CD4-positive, alpha-beta T cell (primary cell): ENCODE data around the gene STOX1. TPM values are rescaled to one million over a fixed set of nuclear protein-coding genes. Genes with fewer than 3 reads are reported as not detected.
"Not testable (repeated sequence)": the region's sequence is repeated elsewhere in the genome, so short reads cannot be mapped to it uniquely, and the experiment has no call there.

ENCODE experiments used
- ATAC-seq: fragments of 200-7000 bp; cut with Tn5 transposase; one replicate; pipeline ENCODE4 v1.10.0; 2022; ENCODE audit warnings: mild to moderate bottlenecking; ENCODE audit not compliant: poor library complexity
- CTCF ChIA-PET: fragments of 350-600 bp; sonication (Branson Sonifier 250); formaldehyde crosslinking; loops from one replicate; lab custom pipeline; 2021; ENCODE audit warnings: antibody characterized with exemption, inconsistent platforms; lab: Charles Lee
- POLR2A ChIA-PET: fragments of 350-600 bp; sonication (Branson Sonifier 250); formaldehyde crosslinking; loops from one replicate; lab custom pipeline; 2021; ENCODE audit warnings: antibody characterized with exemption, inconsistent platforms; lab: Charles Lee
- DNase-seq, 14 experiments: peaks; one replicate each; pipeline ENCODE4 v3.0.0-alpha.2; 2013 to 2020; ENCODE audit warnings: mixed read lengths in 2 of 14
- H3K27ac ChIP-seq, 2 donors: one replicate each; pipeline versions ENCODE4 v1.5.1 to v1.7.0; 2013; ENCODE audit warnings: low read length in 2 of 2, low read depth in 1 of 2, mild to moderate bottlenecking in 1 of 2
- H3K27me3 ChIP-seq, 2 experiments: 1 replicate in 1 of 2; 2 replicates in 1 of 2; pipeline versions ENCODE4 v1.6.1 to v1.7.0; 2013; ENCODE audit warnings: low read length in 2 of 2, control low read depth in 1 of 2, mild to moderate bottlenecking in 1 of 2, moderate library complexity in 1 of 2; ENCODE audit not compliant: insufficient read depth in 2 of 2, control insufficient read depth in 1 of 2
- H3K36me3 ChIP-seq: one replicate; pipeline ENCODE4 v1.6.1; 2013; ENCODE audit warnings: low read length, control low read depth; ENCODE audit not compliant: insufficient read depth
- H3K4me1 ChIP-seq: one replicate; pipeline ENCODE4 v1.6.1; 2013; ENCODE audit warnings: low read length, control low read depth; ENCODE audit not compliant: insufficient read depth
- H3K4me3 ChIP-seq: one replicate; pipeline ENCODE4 v1.5.1; 2013; ENCODE audit warnings: mild to moderate bottlenecking, low read length, moderate library complexity
- H3K9me3 ChIP-seq, 2 experiments: 1 replicate in 1 of 2; 2 replicates in 1 of 2; pipeline versions ENCODE4 v1.6.1 to v1.7.0; 2013; ENCODE audit warnings: low read length in 2 of 2, mild to moderate bottlenecking in 2 of 2, control low read depth in 1 of 2, moderate library complexity in 1 of 2; ENCODE audit not compliant: control insufficient read depth in 1 of 2, insufficient read depth in 1 of 2
- H3K27ac Mint-ChIP-seq: one replicate; pipeline ENCODE4 v1.8.0; 2020; ENCODE audit warnings: mixed read lengths
- H3K27me3 Mint-ChIP-seq: one replicate; pipeline ENCODE4 v1.8.0; 2021; ENCODE audit warnings: mixed read lengths
- H3K36me3 Mint-ChIP-seq: one replicate; pipeline ENCODE4 v1.8.0; 2021; ENCODE audit warnings: low read depth, mixed read lengths
- H3K4me1 Mint-ChIP-seq: one replicate; pipeline ENCODE4 v1.8.0; 2021; ENCODE audit warnings: low read depth, mixed read lengths
- H3K4me3 Mint-ChIP-seq: one replicate; pipeline ENCODE4 v1.8.0; 2020; ENCODE audit warnings: mild to moderate bottlenecking, mixed read lengths
- H3K9me3 Mint-ChIP-seq: one replicate; pipeline ENCODE4 v1.8.0; 2020; ENCODE audit warnings: mixed read lengths
- intact Hi-C, 2 experiments: fragments of 100-400 bp; cut with DNase I in 1 of 2; cut with micrococcal nuclease in 1 of 2; formaldehyde crosslinking; loops; one replicate each; pipeline versions ENCODE4 v1.15.1 to v1.9.0; 2023 to 2025; cut with DNase I, micrococcal nuclease
- total RNA-seq, 174 experiments: library from RNA in 2 of 174; stranded (reverse) in 2 of 174; gene quantifications; one replicate each; pipeline ENCODE4 v1.2.3 and lab custom pipeline; 2021 to 2026
- TF ChIP-seq, protein P1 (sequence below): fragments of 200-600 bp; IDR thresholded peaks from one replicate; pipeline ENCODE4 v1.8.0; 2022; ENCODE audit warnings: antibody characterized with exemption, mild to moderate bottlenecking

STOX1 gene
- total RNA-seq, 2 experiments from 2014 or later: 0.25 to 0.41 TPM

DNA sequence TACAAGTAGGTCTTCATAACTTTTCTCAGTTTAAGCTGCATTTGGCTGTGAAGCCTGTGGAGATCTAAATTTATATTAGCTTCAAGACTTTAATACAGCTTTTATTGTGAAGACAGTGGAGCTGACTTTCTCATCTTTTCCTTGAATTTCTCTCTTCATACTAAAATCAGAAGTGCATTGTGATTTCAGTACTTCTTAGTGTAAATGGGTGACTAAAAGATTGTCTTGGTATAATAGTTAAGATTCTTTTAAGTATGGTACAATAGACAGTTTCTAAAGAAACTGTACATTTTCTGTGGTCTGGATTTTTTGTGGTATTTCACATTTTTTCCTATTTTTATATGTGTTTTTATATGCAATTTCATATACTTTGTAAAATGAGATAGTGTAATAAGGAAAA is 107.7 kb downstream of the STOX1 start:
- POLR2A ChIA-PET: no interaction called here
- Histone ChIP-seq H3K4me3 (no peak overlapping the region), H3K27me3 (no peaks in the 10 kb centered on the region), H3K27ac (no peak overlapping the region), H3K4me1 (no peaks in the 10 kb centered on the region), H3K36me3 (peaks cover 72% of the 10 kb centered on the region), H3K9me3 (no peaks in the 10 kb centered on the region)
- Mint-ChIP-seq H3K9me3 (no peaks in the 10 kb centered on the region), H3K36me3 (peaks cover 80% of the 10 kb centered on the region), H3K27ac (no peak overlapping the region), H3K27me3 (no peaks in the 10 kb centered on the region), H3K4me3 (no peak overlapping the region), H3K4me1 (no peaks in the 10 kb centered on the region)
- CTCF ChIA-PET: no interaction called here
- ATAC-seq (no peak), DNase-seq (no peak)
- TF ChIP-seq, protein P1, sequence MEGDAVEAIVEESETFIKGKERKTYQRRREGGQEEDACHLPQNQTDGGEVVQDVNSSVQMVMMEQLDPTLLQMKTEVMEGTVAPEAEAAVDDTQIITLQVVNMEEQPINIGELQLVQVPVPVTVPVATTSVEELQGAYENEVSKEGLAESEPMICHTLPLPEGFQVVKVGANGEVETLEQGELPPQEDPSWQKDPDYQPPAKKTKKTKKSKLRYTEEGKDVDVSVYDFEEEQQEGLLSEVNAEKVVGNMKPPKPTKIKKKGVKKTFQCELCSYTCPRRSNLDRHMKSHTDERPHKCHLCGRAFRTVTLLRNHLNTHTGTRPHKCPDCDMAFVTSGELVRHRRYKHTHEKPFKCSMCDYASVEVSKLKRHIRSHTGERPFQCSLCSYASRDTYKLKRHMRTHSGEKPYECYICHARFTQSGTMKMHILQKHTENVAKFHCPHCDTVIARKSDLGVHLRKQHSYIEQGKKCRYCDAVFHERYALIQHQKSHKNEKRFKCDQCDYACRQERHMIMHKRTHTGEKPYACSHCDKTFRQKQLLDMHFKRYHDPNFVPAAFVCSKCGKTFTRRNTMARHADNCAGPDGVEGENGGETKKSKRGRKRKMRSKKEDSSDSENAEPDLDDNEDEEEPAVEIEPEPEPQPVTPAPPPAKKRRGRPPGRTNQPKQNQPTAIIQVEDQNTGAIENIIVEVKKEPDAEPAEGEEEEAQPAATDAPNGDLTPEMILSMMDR: no peak
- intact Hi-C loops: no loop called here

DNA sequence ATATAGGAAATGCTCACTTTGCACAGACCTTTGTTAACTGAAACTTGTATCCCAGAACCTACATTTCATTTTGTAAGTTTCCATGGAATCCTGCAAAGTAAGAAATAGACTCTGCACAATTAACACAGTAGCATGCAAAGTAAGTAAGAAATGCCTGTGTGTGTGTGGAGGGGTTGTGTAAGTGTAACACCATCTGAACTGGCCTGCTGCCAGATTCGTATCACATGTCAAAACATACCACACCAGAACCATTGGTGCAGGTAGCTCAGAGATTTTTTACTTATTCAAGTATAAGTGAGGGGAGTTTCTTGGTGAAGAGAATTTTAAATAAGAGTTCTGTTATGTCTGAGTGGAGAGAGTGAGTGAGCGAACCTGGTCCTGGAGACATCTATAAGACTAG is 110.8 kb downstream of the STOX1 start:
- TF ChIP-seq, protein P1: no peak
- peaks cover 76% of the 10 kb centered on the region for H3K36me3 ChIP-seq
- POLR2A ChIA-PET: no interaction called here
- Mint-ChIP-seq H3K27ac (no peak overlapping the region), H3K4me3 (no peak overlapping the region), H3K9me3 (no peaks in the 10 kb centered on the region), H3K4me1 (no peaks in the 10 kb centered on the region), H3K27me3 (no peaks in the 10 kb centered on the region), H3K36me3 (peaks cover 73% of the 10 kb centered on the region)
- no peak overlapping the region for H3K4me3 ChIP-seq
- no peak overlapping the region for H3K27ac ChIP-seq
- H3K4me1 ChIP-seq: no peaks in the 10 kb centered on the region
- H3K9me3 ChIP-seq: no peaks in the 10 kb centered on the region
- intact Hi-C loops: no loop called here
- no peak for ATAC-seq
- CTCF ChIA-PET: interaction anchor here (1.6 kb wide), 1 partner anchor 18 kb away, joined by 6 read pairs; the partner anchor contains the start of gene DDX21
- DNase-seq: no peak
- H3K27me3 ChIP-seq: no peaks in the 10 kb centered on the region

DNA sequence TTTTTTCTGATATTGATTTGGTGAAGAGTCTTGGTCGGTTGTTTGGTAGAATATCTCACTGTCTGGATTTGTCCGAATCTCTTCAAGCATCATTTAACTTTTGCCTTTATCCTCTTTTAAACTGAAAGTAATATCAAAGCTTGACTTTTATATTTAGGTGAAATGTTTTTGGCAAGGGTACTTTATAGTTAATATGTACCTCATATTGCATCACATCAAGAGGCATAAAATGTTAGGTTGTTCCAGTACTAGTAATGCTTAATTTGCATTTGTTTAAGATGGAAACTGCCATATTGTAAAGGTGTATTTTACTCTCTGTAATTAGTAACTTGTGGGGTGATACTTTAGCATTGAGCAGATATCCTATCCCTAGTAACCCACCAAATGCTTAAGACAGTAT is 111.6 kb downstream of the STOX1 start:
- Mint-ChIP-seq H3K4me1 (no peaks in the 10 kb centered on the region), H3K27ac (no peak overlapping the region), H3K27me3 (no peaks in the 10 kb centered on the region), H3K36me3 (peaks cover 76% of the 10 kb centered on the region), H3K4me3 (no peak overlapping the region), H3K9me3 (no peaks in the 10 kb centered on the region)
- Histone ChIP-seq H3K27me3 (no peaks in the 10 kb centered on the region), H3K4me1 (no peaks in the 10 kb centered on the region), H3K4me3 (no peak overlapping the region), H3K36me3 (peaks cover 80% of the 10 kb centered on the region), H3K27ac (no peak overlapping the region), H3K9me3 (no peaks in the 10 kb centered on the region)
- no peak for ATAC-seq
- no peak for DNase-seq
- ChIA-PET POLR2A (no interaction called here), CTCF (no interaction called here)
- intact Hi-C loops: no loop called here
- TF ChIP-seq, protein P1: no peak

DNA sequence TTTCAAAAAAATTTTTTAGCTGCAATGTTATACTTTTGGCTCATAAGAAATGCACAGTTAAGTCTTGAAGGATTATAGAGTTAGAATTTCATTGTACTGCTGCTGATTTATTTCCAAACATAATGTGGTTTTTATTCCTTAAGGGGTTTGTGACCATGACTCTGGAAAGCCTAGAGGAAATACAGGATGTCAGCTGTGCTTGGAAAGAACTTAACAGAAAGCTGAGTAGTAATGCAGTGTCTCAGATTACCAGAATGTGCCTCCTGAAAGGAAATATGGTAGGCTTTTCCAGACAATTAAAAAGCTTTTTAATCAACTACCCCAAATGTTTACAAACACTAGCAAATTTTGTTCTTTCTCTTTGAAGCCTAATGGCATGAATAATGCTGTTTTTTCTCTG is 113.6 kb downstream of the STOX1 start:
- ATAC-seq, H3K4me1 Mint-ChIP-seq, intact Hi-C loops, H3K4me3 Mint-ChIP-seq, H3K27me3 Mint-ChIP-seq, H3K4me1 ChIP-seq, H3K27me3 ChIP-seq, H3K9me3 ChIP-seq, H3K4me3 ChIP-seq, H3K9me3 Mint-ChIP-seq, DNase-seq, H3K27ac ChIP-seq, H3K27ac Mint-ChIP-seq: not testable (repeated sequence)
- peaks cover 76% of the 10 kb centered on the region for H3K36me3 ChIP-seq
- POLR2A ChIA-PET: interaction anchor here (0.6 kb wide), 1 partner anchor 25 kb away, joined by 3 read pairs; no protein-coding TSS in a partner anchor
- CTCF ChIA-PET: interaction anchor here (0.6 kb wide), 1 partner anchor 16 kb away, joined by 3 read pairs; no protein-coding TSS in a partner anchor
- peaks cover 70% of the 10 kb centered on the region for H3K36me3 Mint-ChIP-seq
